ENCODE results near the gene AURKB. TPM values are rescaled to one million over a fixed set of nuclear protein-coding genes. Genes with fewer than 3 reads are reported as not detected.

Gene AURKB
- total RNA-seq, 2 donors from 2014 or later, result 90.5 to 122 TPM

DNA sequence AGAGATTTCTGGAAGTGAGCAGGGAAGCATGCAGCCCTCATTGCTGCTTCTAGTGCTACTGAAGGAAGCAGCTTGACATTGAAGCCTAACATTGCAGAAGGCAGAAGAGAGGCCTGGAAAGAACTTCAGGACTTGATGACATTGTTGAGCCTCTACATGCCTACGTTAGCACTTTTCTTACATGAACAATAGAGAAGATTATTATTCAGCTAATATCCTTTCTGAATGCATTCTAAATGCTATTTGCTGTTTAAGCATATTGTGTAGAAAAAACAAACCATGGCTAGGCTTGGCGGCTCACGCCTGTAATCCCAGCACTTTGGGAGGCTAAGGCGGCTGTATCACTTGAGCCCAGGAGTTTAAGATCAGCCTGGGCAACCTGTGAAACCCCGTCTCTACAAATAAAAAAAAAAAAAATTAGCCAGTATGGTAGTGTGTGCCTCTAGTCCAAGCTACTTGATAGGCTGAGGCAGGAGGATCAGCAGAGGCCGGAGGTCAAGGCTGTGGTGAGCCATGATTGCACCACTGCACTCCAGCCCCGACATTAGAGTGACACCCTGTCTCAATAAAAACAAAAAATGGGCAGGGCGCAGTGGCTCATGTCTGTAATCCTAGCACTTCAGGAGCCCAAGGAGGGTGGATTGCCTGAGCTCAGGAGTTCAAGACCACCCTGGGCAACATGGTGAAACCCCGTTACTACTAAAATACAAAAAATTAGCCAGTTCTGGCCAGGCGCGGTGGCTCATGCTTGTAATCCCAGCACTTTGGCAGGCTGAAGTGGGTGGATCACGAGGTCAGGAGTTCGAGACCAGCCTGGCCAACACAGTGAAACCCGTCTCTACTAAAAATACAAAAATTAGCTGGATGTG lies 2.2 kb upstream of the AURKB start:
- no peaks in the 10 kb centered on the region for H3K27me3 Mint-ChIP-seq (ENCODE audit: insufficient read depth)
- H3K4me3 ChIP-seq (ENCODE audit: low read length), result no peak overlapping the region
- no peaks in the 10 kb centered on the region for H3K36me3 Mint-ChIP-seq (ENCODE audit: low read depth)
- peaks cover 4% of the 10 kb centered on the region for H3K36me3 ChIP-seq (ENCODE audit: control insufficient read depth, insufficient read depth, low read length)
- H3K4me1 Mint-ChIP-seq, result peaks cover 5% of the 10 kb centered on the region
- H3K27me3 ChIP-seq (ENCODE audit: control insufficient read depth, insufficient read depth, low read length, poor library complexity, severe bottlenecking), result no peaks in the 10 kb centered on the region
- TF ChIP-seq, protein P1, sequence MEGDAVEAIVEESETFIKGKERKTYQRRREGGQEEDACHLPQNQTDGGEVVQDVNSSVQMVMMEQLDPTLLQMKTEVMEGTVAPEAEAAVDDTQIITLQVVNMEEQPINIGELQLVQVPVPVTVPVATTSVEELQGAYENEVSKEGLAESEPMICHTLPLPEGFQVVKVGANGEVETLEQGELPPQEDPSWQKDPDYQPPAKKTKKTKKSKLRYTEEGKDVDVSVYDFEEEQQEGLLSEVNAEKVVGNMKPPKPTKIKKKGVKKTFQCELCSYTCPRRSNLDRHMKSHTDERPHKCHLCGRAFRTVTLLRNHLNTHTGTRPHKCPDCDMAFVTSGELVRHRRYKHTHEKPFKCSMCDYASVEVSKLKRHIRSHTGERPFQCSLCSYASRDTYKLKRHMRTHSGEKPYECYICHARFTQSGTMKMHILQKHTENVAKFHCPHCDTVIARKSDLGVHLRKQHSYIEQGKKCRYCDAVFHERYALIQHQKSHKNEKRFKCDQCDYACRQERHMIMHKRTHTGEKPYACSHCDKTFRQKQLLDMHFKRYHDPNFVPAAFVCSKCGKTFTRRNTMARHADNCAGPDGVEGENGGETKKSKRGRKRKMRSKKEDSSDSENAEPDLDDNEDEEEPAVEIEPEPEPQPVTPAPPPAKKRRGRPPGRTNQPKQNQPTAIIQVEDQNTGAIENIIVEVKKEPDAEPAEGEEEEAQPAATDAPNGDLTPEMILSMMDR (conservative IDR thresholded peaks at IDR 0.05), result no peak
- no peak for DNase-seq
- H3K27ac ChIP-seq (ENCODE audit: low read depth, low read length), result no peak overlapping the region
- no peak overlapping the region for H3K9ac ChIP-seq (ENCODE audit: extremely low read depth, low read length, poor library complexity, severe bottlenecking)
- H3K4me1 ChIP-seq (ENCODE audit: control insufficient read depth, insufficient read depth, low read length), result no peaks in the 10 kb centered on the region
- H3K4me3 Mint-ChIP-seq, result no peak overlapping the region
- WGBS, 2 experiments (ENCODE audit: insufficient coverage in 1 of 2, insufficient read length in 1 of 2), result 86 to 93% methylated on average over 12 to 14 of the region's 14 CpGs
- H3K27ac Mint-ChIP-seq, result no peak overlapping the region
- H3K9me3 Mint-ChIP-seq, result no peaks in the 10 kb centered on the region
- H3K9me3 ChIP-seq (ENCODE audit: control insufficient read depth, low read length), result no peaks in the 10 kb centered on the region

DNA sequence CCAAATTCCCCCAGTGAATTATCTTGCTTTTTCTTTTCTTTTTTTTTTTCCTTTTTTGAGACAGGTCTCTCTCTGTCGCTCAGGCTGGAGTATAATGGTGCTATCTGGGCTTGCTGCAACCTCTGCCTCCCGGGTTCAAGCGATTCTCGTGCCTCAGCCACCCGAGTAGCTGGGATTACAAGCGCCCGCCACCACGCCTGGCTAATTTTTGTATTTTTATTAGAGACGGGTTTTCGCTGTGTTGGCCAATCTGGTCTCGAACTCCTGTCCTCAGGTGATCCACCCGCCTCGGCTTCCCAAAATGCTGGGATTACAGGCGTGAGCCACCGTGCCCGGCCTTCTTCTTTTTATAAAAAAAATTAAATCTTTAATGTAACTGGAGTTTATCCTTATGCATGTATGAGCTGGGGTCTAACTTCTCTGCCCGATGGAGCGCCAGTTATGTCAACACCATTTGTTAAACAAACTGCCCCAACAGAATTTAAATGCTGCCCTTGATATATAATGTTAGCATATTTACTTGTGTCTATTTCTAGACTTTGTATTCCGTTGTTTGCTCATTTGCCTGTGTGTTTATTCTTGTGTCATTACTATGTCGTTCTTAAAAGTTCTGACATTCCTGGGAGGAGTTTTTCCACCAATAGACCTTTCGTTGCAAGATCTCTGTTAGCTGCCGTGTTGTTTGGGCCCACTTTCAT lies 535 bp upstream of the AURKB start:
- Histone ChIP-seq H3K4me1 (ENCODE audit: control insufficient read depth, insufficient read depth, low read length) (no peaks in the 10 kb centered on the region), H3K27me3 (ENCODE audit: control insufficient read depth, insufficient read depth, low read length, poor library complexity, severe bottlenecking) (no peaks in the 10 kb centered on the region), H3K36me3 (ENCODE audit: control insufficient read depth, insufficient read depth, low read length) (peaks cover 16% of the 10 kb centered on the region), H3K4me3 (ENCODE audit: low read length) (peak overlapping the region; percentile 96), H3K9ac (ENCODE audit: extremely low read depth, low read length, poor library complexity, severe bottlenecking) (peak overlapping the region; percentile 85), H3K27ac (ENCODE audit: low read depth, low read length) (no peak overlapping the region), H3K9me3 (ENCODE audit: control insufficient read depth, low read length) (no peaks in the 10 kb centered on the region)
- no peaks in the 10 kb centered on the region for H3K9me3 Mint-ChIP-seq
- H3K4me3 Mint-ChIP-seq, result peak overlapping the region; percentile 81
- TF ChIP-seq, protein P1 (conservative IDR thresholded peaks at IDR 0.05), result no peak
- peak overlapping the region; percentile 97 for H3K27ac Mint-ChIP-seq
- H3K4me1 Mint-ChIP-seq, result peaks cover 5% of the 10 kb centered on the region
- 56 to 67% methylated on average over 14 to 22 of the region's 22 CpGs for WGBS, 2 experiments (ENCODE audit: insufficient coverage in 1 of 2, insufficient read length in 1 of 2)
- no peaks in the 10 kb centered on the region for H3K27me3 Mint-ChIP-seq (ENCODE audit: insufficient read depth)
- no peak for DNase-seq
- H3K36me3 Mint-ChIP-seq (ENCODE audit: low read depth), result peaks cover 14% of the 10 kb centered on the region

DNA sequence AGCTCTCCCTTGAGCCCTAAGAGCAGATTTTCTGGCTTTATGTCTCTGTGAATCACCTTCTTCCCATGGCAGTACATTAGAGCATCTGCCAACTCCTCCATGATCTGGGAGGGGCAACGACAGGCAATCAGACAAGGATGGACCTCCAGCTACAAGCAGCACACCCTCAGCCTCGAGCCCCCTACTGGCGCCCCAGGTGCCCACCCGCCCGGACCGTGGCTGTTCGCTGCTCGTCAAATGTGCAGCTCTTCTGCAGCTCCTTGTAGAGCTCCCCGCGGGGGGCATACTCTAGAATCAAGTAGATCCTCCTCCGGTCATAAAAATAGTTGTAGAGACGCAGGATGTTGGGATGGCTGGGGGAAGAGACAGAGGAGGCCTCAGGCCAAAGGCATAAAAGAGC lies 3.8 kb downstream of the AURKB start:
- peaks cover 5% of the 10 kb centered on the region for H3K4me1 Mint-ChIP-seq
- no peak overlapping the region for H3K9ac ChIP-seq (ENCODE audit: extremely low read depth, low read length, poor library complexity, severe bottlenecking)
- peaks cover 35% of the 10 kb centered on the region for H3K36me3 Mint-ChIP-seq (ENCODE audit: low read depth)
- no peaks in the 10 kb centered on the region for H3K9me3 Mint-ChIP-seq
- H3K27ac Mint-ChIP-seq, result no peak overlapping the region
- no peak for DNase-seq
- no peaks in the 10 kb centered on the region for H3K27me3 ChIP-seq (ENCODE audit: control insufficient read depth, insufficient read depth, low read length, poor library complexity, severe bottlenecking)
- TF ChIP-seq, protein P1 (conservative IDR thresholded peaks at IDR 0.05), result peak; percentile 24
- no peak overlapping the region for H3K27ac ChIP-seq (ENCODE audit: low read depth, low read length)
- no peak overlapping the region for H3K4me3 ChIP-seq (ENCODE audit: low read length)
- H3K27me3 Mint-ChIP-seq (ENCODE audit: insufficient read depth), result no peaks in the 10 kb centered on the region
- 93 to 94% methylated on average over 12 of the region's 12 CpGs for WGBS, 2 experiments (ENCODE audit: insufficient coverage in 1 of 2, insufficient read length in 1 of 2)
- no peaks in the 10 kb centered on the region for H3K4me1 ChIP-seq (ENCODE audit: control insufficient read depth, insufficient read depth, low read length)
- H3K4me3 Mint-ChIP-seq, result no peak overlapping the region
- H3K9me3 ChIP-seq (ENCODE audit: control insufficient read depth, low read length), result no peaks in the 10 kb centered on the region
- H3K36me3 ChIP-seq (ENCODE audit: control insufficient read depth, insufficient read depth, low read length), result peaks cover 41% of the 10 kb centered on the region
